ENCODE data around the gene RAG2.

The RAG2 gene

GRCh38 chr11:36598051-36598450, at the start of gene RAG2:
Gene RAG2 (minus strand): TSS chr11:36598236. CDS start chr11:36594168, 4,068 bp downstream.
- DNase-seq (ENCODE audit: low spot score): no peak

- no peak for DNase-seq (ENCODE audit: low spot score)
Measured at GRCh38 chr11:36638556-36638955, 40.5 kb upstream of the RAG2 start.

GRCh38 chr11:36635066-36635862, 37.2 kb upstream of the RAG2 start:
- DNase-seq (ENCODE audit: low spot score): no peak

GRCh38 chr11:36631774-36632173, 33.7 kb upstream of the RAG2 start:
- no peak for DNase-seq (ENCODE audit: low spot score)

- DNase-seq (ENCODE audit: low spot score): no peak
Measured at GRCh38 chr11:36628765-36629244, 30.8 kb upstream of the RAG2 start.

- no peak for DNase-seq (ENCODE audit: low spot score)
Measured at GRCh38 chr11:36628141-36628540, 30.1 kb upstream of the RAG2 start.

- no peak for DNase-seq (ENCODE audit: low spot score)
Measured at GRCh38 chr11:36627471-36627870, 29.4 kb upstream of the RAG2 start.

- no peak for DNase-seq (ENCODE audit: low spot score)
Measured at GRCh38 chr11:36627006-36627405, 29.0 kb upstream of the RAG2 start.

GRCh38 chr11:36623494-36623893, 25.5 kb upstream of the RAG2 start:
- DNase-seq (ENCODE audit: low spot score): no peak

- DNase-seq (ENCODE audit: low spot score): no peak
Measured at GRCh38 chr11:36622431-36623136, 24.5 kb upstream of the RAG2 start.

GRCh38 chr11:36620246-36620645, 22.2 kb upstream of the RAG2 start:
- no peak for DNase-seq (ENCODE audit: low spot score)

GRCh38 chr11:36619502-36619901, 21.5 kb upstream of the RAG2 start:
- DNase-seq (ENCODE audit: low spot score): no peak

GRCh38 chr11:36618363-36619047, 20.5 kb upstream of the RAG2 start:
- DNase-seq (ENCODE audit: low spot score): no peak

- DNase-seq (ENCODE audit: low spot score): no peak
Measured at GRCh38 chr11:36617543-36618362, 19.7 kb upstream of the RAG2 start.

- DNase-seq (ENCODE audit: low spot score): no peak
Measured at GRCh38 chr11:36615826-36616225, 17.8 kb upstream of the RAG2 start.

- DNase-seq (ENCODE audit: low spot score): no peak
Measured at GRCh38 chr11:36609383-36609782, 11.3 kb upstream of the RAG2 start.

- no peak for DNase-seq (ENCODE audit: low spot score)
Measured at GRCh38 chr11:36608491-36609199, 10.6 kb upstream of the RAG2 start.

GRCh38 chr11:36605221-36606216, 7.5 kb upstream of the RAG2 start:
- no peak for DNase-seq (ENCODE audit: low spot score)

GRCh38 chr11:36602135-36602534, 4.1 kb upstream of the RAG2 start:
- no peak for DNase-seq (ENCODE audit: low spot score)

- DNase-seq (ENCODE audit: low spot score): no peak
Measured at GRCh38 chr11:36601155-36601554, 3.1 kb upstream of the RAG2 start.

Measured in germinal center (tissue), 1 donor.